Measurements from ENCODE around the gene TBX1.

TBX1 gene

DNA sequence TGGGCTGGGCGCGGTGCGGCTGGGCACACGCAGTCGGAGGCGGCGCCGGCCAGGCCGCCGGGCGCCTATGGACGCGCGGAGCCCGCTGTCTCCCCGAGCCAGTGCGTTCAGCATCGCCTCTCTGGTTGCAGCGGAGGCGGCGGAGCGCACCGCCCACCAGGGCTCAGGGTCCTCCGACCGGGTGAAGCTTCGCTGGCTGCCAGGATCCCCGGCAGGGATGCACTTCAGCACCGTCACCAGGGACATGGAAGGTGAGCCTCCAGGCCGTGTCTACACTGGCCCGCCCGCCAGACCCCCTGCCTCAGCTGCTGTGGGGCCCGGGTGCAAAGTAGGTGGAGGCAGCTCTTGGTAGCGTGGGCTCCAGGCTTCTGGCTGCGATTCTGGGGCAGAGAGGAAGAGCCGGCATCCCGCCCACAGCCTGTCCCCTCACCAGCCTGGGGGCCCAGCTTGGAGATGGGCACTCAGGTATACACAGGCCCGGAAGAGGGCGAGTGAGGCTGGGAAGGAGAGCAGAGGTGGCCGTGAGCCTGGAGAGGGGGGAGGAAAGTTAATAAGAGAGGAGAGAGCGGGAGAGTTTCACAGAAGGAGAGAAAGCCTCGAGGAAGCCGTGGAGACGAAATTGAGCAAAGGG, 1.0 kb upstream of the TBX1 start:
- in situ Hi-C loops (cut with HindIII; ENCODE audit: low pct_ligation_motif_present, low pct_unique_long_range_greater_than_20kb, low sequenced_read_pairs), result no loop called here
- DNase-seq, result no peak

DNA sequence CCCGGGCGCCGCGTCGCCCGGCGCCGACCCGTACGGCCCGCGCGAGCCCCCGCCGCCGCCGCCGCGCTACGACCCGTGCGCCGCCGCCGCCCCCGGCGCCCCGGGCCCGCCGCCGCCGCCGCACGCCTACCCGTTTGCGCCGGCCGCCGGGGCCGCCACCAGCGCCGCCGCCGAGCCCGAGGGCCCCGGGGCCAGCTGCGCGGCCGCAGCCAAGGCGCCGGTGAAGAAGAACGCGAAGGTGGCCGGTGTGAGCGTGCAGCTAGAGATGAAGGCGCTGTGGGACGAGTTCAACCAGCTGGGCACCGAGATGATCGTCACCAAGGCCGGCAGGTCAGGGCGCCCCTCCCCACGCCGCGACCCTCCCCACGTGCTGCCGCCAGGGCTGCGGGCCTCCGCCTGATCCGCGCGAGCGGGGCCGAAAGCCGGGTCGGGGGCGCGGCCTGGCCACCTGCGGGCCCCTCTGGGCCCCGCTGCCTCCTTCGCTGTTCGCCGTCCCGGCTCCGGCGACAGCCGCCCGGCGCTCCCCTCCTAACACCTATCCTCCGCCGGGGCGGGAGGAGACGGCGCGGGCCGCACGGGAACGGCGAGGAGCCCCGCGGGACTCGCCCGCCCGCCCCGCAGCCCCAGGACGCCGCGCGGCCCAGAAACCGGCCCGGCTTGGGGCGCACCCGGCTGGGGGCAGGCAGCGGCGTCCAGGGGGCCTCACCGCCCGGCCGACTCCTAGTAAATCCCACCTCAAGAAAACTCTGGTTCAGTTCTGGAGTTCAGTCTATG, 560 bp downstream of the TBX1 start:
- in situ Hi-C loops (cut with HindIII; ENCODE audit: low pct_ligation_motif_present, low pct_unique_long_range_greater_than_20kb, low sequenced_read_pairs), result no loop called here
- no peak for DNase-seq

DNA sequence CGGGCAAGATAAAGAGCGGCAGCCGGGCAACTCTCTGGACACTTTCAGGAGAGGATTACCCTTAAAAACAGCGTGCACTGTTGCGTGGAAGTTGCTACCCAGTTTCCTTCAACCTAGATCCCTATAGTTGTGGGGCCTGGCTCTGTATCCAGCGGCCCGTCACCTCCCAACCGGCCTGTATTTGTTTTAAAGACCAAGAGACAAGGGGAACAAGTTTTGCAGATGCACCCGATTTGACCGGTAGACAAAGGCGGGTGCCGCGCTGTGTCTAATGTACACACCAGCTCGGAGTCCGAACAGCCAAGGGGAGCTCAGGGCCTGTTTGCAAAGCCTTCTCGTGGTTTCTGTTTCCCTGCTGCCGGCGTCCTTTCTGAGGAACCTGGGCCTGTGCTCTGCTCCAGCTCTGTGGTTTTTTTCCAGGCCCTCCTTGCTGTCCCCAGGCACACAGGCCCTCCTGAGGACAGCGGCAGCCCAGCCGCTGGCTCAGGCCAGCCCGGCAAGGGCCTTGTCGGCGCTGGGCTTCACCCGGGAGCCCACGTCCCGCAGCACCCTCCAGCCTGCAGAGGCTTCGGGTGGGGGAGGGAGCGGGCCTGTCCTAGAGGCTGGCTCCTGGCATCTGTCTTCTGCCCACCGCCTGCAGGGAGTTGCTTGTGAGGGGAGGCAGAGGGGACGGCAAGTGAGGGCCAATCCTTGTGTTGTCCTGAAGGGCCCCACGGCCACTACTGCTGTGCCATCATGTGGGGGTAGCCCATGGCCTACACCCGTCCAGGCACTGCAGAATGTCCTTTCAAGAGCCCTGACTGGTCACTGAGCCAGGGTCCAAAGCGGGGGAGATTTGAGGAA, 1.4 kb downstream of the TBX1 start:
- DNase-seq, result no peak
- in situ Hi-C loops (cut with HindIII; ENCODE audit: low pct_ligation_motif_present, low pct_unique_long_range_greater_than_20kb, low sequenced_read_pairs), result no loop called here

DNA sequence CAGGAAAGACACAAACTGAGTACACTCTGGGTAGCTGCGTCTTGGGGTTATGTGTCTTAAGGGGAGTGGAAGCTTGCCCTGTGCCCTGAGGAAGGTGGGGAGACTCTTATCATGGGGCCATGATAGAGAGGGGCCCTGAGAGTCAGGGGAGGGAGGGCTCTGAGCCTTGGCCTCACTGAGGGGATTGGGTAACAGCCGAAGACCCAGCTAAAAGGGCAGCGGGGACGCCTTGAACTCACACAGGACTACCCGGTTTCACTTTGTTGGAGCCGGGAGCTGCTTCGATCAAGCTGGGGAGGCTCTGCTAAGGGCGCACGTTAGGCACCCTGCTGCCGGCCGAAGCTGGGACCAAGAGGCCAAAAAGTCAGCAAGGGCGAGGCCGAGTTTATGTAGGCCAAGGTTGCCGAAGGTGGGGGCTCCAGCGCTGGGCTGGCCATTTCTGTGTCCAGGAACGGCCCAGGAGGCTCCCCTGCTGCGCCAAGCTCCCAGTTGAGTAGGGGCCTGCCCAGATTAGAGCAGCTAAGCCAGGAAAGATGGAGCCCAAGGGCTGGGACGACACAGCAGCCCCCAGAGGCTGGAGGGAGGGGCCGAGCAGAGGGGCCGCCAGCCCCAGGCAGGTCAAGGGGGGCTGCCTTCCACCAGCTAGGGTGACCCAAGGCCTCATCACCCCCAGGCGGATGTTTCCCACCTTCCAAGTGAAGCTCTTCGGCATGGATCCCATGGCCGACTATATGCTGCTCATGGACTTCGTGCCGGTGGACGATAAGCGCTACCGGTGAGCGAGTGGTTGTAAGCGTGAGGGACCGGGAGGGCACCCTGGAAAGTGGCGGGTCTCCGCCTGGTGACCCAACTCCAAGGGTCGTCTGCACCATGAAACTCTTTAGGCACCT, 2.2 kb downstream of the TBX1 start:
- in situ Hi-C loops (cut with HindIII; ENCODE audit: low pct_ligation_motif_present, low pct_unique_long_range_greater_than_20kb, low sequenced_read_pairs), result no loop called here
- DNase-seq, result no peak

DNA sequence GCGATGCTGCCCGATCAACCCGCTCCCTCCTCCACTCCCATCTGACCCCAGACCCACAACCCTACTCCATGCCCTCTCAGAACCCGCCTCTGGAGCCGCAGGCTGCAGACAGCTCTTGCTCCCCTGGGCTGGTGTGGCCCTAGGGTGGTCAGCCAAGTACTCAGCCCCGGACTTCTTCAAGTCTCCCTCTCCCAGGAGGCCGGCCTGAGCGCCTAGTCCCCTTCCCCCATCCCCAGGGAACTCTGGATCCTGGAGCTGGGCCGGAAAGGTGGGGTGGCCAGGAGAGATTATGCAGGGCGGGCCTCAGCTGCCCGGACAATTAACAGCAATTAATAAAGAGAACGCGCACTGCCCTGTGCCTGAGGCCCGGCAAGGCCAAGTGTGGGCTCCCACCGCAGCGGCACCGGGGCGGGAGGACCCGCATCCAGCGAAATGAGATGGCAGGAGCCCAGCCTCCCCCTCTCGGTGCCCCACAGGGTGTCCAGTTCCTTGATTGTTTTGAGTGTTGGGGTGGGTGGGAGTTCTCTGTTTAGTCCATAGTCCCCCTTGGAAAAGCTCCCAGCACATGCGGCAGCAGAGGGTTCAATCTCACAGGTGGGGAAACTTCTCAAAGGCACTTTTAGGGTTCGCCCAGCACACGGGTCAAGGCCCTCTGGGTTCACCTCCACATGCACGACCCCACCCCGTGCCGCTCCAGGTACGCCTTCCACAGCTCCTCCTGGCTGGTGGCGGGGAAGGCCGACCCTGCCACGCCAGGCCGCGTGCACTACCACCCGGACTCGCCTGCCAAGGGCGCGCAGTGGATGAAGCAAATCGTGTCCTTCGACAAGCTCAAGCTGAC, 3.1 kb downstream of the TBX1 start:
- in situ Hi-C loops (cut with HindIII; ENCODE audit: low pct_ligation_motif_present, low pct_unique_long_range_greater_than_20kb, low sequenced_read_pairs), result no loop called here
- no peak for DNase-seq

DNA sequence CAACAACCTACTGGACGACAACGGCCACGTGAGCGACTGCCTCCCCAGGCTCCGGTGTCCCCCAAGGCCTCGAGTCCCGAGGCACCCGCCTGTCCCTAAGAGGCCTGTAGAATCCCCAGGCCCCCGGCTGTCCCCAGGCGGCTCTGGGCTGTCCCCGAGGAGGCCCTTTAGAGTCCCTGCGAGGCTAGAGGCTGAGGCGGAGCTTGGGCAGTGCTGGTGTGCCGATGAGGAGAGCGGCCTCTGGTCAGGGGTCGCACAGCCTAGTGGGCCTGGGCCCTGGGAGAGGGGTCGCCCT, 3.7 kb downstream of the TBX1 start:
- no peak for DNase-seq
- in situ Hi-C loops (cut with HindIII; ENCODE audit: low pct_ligation_motif_present, low pct_unique_long_range_greater_than_20kb, low sequenced_read_pairs), result no loop called here

DNA sequence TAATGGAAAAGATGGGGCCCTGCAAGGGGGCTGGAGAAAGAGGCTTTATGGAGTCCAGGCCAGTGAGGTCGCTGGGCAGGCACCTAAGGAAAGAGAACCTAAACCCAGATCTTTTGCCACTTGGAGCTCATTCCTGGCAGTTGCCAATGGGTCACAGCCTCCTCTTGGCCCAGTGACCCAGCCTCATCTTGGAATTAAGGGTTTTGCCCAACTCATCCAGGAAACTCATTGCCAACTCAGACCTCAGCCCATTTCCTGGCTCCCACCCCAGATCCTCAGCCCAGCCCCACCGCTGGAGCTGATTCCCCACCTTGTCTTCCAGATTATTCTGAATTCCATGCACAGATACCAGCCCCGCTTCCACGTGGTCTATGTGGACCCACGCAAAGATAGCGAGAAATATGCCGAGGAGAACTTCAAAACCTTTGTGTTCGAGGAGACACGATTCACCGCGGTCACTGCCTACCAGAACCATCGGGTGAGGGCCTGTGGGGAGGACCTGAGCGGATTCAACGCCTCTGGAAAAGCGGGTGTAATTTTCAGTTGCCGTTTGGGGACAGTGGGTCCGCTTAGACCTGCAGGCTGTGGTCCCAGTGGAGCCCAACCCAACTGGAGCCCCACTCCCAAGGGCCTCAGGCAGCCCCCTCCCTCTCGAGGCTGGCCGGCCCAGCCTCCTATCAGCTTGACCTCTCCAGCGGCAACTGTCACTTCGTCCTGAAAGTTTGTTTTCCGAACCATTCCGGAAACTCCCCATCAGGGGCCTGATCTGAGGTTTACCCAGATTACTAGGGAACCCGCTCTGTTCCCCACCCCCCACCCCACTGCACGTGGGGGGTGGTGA, 4.3 kb downstream of the TBX1 start:
- DNase-seq, result no peak
- in situ Hi-C loops (cut with HindIII; ENCODE audit: low pct_ligation_motif_present, low pct_unique_long_range_greater_than_20kb, low sequenced_read_pairs), result no loop called here

DNA sequence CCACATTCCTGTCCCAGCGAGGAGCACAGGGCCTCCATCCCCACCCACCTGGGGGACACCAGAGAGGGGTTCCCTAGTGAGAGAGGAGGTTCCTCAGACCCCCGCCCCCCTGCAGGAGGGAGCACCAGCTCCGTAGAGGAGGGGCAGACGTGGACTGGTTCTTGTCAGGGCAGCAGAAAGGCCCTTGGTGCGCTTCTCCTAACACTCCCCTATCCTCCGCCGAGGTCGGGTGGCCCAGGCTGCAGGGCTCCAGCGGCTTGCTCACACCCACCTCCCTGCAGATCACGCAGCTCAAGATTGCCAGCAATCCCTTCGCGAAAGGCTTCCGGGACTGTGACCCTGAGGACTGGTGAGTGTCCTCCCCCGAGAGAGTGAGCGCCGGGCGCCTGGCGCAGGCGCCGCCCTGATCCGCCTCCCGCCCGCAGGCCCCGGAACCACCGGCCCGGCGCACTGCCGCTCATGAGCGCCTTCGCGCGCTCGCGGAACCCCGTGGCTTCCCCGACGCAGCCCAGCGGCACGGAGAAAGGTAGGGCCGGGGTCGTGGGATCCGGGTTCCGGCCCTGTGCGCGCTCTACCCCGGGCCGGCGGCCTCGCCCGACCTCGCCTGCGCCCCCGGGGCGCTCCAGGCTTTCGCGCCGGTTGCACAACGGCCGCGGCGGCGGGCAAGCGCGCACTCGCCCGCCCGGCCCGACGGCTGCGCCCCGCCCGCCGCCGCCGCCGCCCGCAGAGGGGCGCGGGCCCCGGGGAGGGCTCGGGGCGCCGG, 5.1 kb downstream of the TBX1 start:
- DNase-seq, result no peak
- in situ Hi-C loops (cut with HindIII; ENCODE audit: low pct_ligation_motif_present, low pct_unique_long_range_greater_than_20kb, low sequenced_read_pairs), result no loop called here

DNA sequence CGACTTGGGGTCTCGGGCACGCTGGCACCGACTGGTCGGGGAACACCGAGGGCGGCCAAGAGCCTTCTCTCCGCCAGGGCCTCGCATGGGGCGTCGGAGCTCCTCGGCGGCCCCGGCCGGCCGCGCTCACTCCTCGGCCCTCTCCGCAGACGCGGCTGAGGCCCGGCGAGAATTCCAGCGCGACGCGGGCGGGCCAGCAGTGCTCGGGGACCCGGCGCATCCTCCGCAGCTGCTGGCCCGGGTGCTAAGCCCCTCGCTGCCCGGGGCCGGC, 5.6 kb downstream of the TBX1 start:
- in situ Hi-C loops (cut with HindIII; ENCODE audit: low pct_ligation_motif_present, low pct_unique_long_range_greater_than_20kb, low sequenced_read_pairs), result no loop called here
- DNase-seq, result no peak

DNA sequence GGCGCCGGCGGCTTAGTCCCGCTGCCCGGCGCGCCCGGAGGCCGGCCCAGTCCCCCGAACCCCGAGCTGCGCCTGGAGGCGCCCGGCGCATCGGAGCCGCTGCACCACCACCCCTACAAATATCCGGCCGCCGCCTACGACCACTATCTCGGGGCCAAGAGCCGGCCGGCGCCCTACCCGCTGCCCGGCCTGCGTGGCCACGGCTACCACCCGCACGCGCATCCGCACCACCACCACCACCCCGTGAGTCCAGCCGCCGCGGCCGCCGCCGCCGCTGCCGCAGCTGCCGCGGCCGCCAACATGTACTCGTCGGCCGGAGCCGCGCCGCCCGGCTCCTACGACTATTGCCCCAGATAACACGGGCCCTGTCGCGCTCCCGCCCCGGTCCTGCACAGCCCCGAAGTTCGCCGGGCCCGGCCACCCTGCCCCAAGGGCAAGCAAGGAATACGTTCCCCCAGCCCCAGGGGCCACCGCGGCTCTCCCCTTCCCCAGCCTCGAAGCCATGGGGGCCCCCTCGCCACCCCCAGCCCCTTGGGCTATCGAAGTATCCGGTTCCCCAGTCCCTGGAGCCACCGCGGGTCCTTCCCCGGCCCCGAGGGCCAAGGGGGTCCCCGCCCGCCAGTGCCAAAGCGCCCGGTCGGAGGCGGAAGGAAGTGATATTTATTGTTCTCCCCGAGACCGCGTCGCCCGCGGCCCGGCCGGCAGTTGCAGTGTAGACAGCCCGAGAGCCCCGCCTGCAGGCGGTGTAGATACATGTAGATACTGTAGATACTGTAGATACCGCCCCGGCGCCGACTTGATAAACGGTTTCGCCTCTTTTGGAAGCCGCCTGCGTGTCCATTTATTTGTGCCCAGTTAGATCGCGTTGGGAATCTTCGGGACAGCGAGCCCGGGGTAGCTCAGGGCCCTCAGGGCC, 6.2 kb downstream of the TBX1 start:
- in situ Hi-C loops (cut with HindIII; ENCODE audit: low pct_ligation_motif_present, low pct_unique_long_range_greater_than_20kb, low sequenced_read_pairs), result no loop called here
- peak; percentile 34 for DNase-seq

DNA sequence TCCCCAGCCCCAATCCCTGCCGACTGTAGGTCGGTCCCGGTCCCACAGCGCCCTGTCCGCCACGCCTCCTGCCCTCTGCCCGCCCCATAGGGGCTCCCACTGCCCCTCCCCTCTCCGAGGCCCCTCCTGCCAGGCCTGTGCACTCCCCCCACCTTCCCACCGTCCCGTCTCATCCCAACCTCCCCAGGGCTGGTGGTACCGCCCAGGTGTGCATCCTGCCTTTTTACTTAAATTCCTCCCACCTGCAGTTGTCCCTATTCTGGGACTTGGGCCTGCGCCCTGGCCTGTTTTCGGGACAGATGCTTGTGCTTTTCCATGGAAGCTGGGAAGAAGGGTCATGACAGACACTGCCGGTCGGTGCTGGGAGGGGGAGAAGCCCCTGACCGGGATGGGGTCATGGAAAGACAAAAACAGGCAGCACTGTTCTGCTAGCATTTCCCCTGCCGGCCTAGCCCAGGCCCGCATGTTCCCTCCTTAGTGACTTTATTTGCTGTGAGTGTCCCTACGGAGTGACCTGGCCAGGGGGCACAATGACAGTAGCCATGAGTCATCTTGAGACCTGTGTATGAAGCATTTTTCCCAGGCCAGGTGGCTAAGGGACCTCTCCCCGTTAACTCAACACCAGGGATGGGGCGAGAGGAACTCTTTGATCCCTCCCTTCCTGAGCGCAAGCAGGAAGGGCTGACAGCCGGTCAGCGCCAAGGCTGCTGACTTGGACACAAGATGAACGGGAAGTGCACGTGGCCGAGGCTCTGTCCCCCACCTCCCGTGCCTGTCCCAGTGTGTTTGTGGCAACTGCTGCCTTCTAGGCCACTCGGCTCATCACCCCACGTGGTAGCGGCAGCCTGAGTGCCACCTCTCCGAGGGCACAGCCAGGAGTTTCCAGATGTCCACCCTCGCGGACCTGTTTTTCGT, 7.1 kb downstream of the TBX1 start:
- no peak for DNase-seq
- in situ Hi-C loops (cut with HindIII; ENCODE audit: low pct_ligation_motif_present, low pct_unique_long_range_greater_than_20kb, low sequenced_read_pairs), result no loop called here

DNA sequence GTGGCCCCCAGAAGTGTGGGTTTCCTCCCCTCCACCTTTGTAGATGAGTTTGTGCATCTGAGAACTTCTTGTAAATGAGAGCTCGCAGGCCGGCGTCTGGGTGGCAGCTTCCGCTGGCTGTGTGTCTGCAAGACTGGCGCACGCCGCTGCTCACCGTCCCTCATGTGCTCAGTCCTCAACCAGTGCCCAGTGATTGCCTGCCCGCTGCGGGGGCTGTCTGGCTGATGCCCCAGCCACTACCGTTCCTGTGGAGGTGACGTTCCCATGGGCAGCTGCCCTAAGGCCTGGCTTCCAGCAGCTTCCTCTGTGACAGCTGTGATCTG, 8.8 kb downstream of the TBX1 start:
- no peak for DNase-seq
- in situ Hi-C loops (cut with HindIII; ENCODE audit: low pct_ligation_motif_present, low pct_unique_long_range_greater_than_20kb, low sequenced_read_pairs), result no loop called here

DNA sequence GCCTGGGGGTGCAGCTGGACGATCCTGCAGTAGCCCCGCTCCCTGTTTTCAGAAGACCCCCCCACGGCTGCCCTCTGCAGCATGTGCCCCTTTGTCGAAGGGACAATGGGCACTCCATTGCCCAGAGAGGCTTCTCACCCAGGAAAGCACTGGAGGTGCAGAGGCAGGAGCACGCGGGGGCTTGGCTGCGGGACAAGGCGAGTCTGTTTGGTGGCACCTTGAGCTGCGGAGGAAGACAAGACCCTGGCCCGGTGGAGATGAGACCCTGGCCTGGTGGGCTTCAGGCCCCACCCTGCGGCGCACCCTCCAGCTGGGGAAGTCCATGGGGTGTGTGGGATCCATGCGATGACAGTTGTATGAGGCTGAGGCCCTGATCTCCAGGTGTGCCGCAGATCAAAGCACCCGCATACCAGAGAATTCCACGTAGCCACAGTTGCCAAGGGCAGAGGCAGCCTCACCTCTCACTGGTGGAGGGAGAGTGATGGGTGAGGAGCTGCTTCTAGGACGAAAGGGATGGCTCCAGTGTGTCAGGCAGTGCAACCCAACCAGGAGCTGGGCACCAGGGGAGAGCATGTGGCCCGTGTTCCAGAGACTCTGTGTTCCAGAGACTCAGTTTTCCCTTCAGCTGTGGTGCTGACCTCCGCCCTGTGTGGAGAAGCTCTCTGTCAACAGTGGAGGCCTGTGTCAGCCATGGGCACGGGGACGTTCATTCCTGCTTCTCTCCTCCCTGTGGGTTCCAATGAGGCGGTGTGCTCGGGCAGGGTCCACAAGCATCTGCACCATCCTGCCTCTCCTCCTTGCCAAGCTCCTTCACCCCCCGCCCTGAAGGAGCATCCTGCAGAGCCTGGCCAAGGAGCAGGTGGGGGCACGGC, 10.0 kb downstream of the TBX1 start:
- DNase-seq, result no peak
- in situ Hi-C loops (cut with HindIII; ENCODE audit: low pct_ligation_motif_present, low pct_unique_long_range_greater_than_20kb, low sequenced_read_pairs), result no loop called here

DNA sequence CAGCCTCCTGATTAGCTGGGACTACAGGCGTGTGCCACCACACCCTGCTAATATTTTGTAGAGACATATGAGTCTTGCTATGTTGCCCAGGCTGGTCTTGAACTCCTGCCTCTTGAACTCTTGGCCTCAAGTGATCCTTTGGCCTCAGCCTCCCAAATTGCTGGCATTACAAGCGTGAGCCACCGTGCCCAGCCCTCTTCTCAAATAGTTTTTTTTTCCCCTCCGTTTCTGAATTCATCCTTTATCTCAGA, 11.8 kb downstream of the TBX1 start:
- in situ Hi-C loops (cut with HindIII; ENCODE audit: low pct_ligation_motif_present, low pct_unique_long_range_greater_than_20kb, low sequenced_read_pairs), result no loop called here
- DNase-seq, result no peak
